Esophagus muscularis mucosa (tissue), 4 donors: ENCODE results near the gene GALNTL6. TPM values are rescaled to one million over a fixed set of nuclear protein-coding genes. Genes with fewer than 3 reads are reported as not detected.

Source experiments
- DNase-seq: peaks from one replicate; pipeline ENCODE4 v3.0.0-alpha.2; 2017; ENCODE audit errors: extremely low spot score
- H3K27ac ChIP-seq, 4 donors: fragments of 200-600 bp; sonication (generic); replicated peaks in 1 of 4; 1 replicate in 3 of 4; 2 replicates in 1 of 4; pipeline ENCODE4 v1.5.1; 2016 to 2019; ENCODE audit warnings: mild to moderate bottlenecking in 1 of 4
- H3K27me3 ChIP-seq, 4 donors: fragments of 200-600 bp; sonication (generic); one replicate each; pipeline versions ENCODE4 v1.5.1 to v1.6.0; 2016 to 2019
- H3K36me3 ChIP-seq, 4 donors: fragments of 200-600 bp; sonication (generic); one replicate each; pipeline ENCODE4 v1.5.1; 2016 to 2019
- H3K4me1 ChIP-seq, 4 donors: fragments of 200-600 bp; sonication (generic); one replicate each; pipeline ENCODE4 v1.5.1; 2016 to 2019
- H3K4me3 ChIP-seq, 4 donors: fragments of 200-600 bp; sonication (generic); 1 replicate in 2 of 4; 2 replicates in 2 of 4; pipeline ENCODE4 v1.5.1; 2016 to 2019; ENCODE audit warnings: mild to moderate bottlenecking in 4 of 4, moderate library complexity in 1 of 4
- H3K9me3 ChIP-seq, 4 donors: fragments of 200-600 bp; sonication (generic); 1 replicate in 3 of 4; 2 replicates in 1 of 4; pipeline ENCODE4 v1.5.1; 2016 to 2019
- CTCF ChIP-seq, 3 experiments: fragments of 200-600 bp in 2 of 3; fragments of 450-650 bp in 1 of 3; sonication (generic) in 2 of 3; IDR thresholded peaks; one replicate each; pipeline ENCODE4 v1.5.1; 2017 to 2019; ENCODE audit warnings: antibody characterized with exemption in 3 of 3, mild to moderate bottlenecking in 2 of 3, moderate library complexity in 1 of 3
- EP300 ChIP-seq: sonication (generic); formaldehyde crosslinking; IDR thresholded peaks from one replicate; pipeline ENCODE4 v1.6.1; 2017; ENCODE audit warnings: antibody characterized with exemption
- POLR2A ChIP-seq: fragments of 450-650 bp; IDR thresholded peaks from one replicate; pipeline ENCODE4 v1.6.1; 2017; ENCODE audit warnings: antibody characterized with exemption, moderate library complexity, mild to moderate bottlenecking, low read depth
- POLR2AphosphoS5 ChIP-seq, 2 donors: sonication (generic); formaldehyde crosslinking; IDR thresholded peaks; one replicate each; pipeline ENCODE4 v1.6.1; 2017; ENCODE audit warnings: antibody characterized with exemption in 2 of 2
- WGBS: methylation state at CpG from one replicate; pipeline ENCODE4 v1.1.5; 2018; 5-methylcytosine and 5-hydroxymethylcytosine counted together
- intact Hi-C: fragments of 100-400 bp; cut with DNase I; formaldehyde crosslinking; loops from one replicate; pipeline ENCODE4 v1.15.1; 2023
- total RNA-seq, 4 donors: library from RNA; depleted of rRNA; stranded (reverse); fragments of >200 nt; gene quantifications; one replicate each; pipeline versions ENCODE4 v1.1.0 to v1.2.1, GENCODE V29; 2016

GALNTL6 gene
- total RNA-seq, 4 donors from 2014 or later = 0.33 to 0.42 TPM; not detected in 2

- Histone ChIP-seq H3K9me3 (no peaks in the 10 kb centered on the region), H3K4me3 (no peak overlapping the region), H3K27me3 (no peaks in the 10 kb centered on the region), H3K36me3 (no peaks in the 10 kb centered on the region), H3K27ac (no peak overlapping the region), H3K4me1 (no peaks in the 10 kb centered on the region)
- intact Hi-C loops = no loop called here
- no peak for DNase-seq
- no peak for TF ChIP-seq CTCF (IDR thresholded peaks at IDR 0.05)
- TF ChIP-seq POLR2AphosphoS5 (IDR thresholded peaks at IDR 0.05) = no peak
- no peak for TF ChIP-seq POLR2A
- no peak for TF ChIP-seq EP300
- WGBS = 90% methylated on average over 2 of the region's 2 CpGs
These were observed 242.3 kb downstream of the GALNTL6 start for GRCh38 chr4:172055498-172055897.

GRCh38 chr4:172061204-172061603, 248.0 kb downstream of the GALNTL6 start:
- TF ChIP-seq CTCF (IDR thresholded peaks at IDR 0.05) (no peak), POLR2A (no peak), POLR2AphosphoS5 (IDR thresholded peaks at IDR 0.05) (no peak), EP300 (no peak)
- no peaks in the 10 kb centered on the region for H3K36me3 ChIP-seq
- H3K27me3 ChIP-seq = no peaks in the 10 kb centered on the region
- H3K27ac ChIP-seq = no peak overlapping the region
- no peak for DNase-seq
- H3K9me3 ChIP-seq = no peaks in the 10 kb centered on the region
- intact Hi-C loops = no loop called here
- WGBS = 61% methylated on average over 1 of the region's 1 CpG
- no peak overlapping the region for H3K4me3 ChIP-seq
- no peaks in the 10 kb centered on the region for H3K4me1 ChIP-seq

GRCh38 chr4:172068506-172068905, 255.3 kb downstream of the GALNTL6 start:
- Histone ChIP-seq H3K4me1 (no peaks in the 10 kb centered on the region), H3K4me3 (no peak overlapping the region), H3K36me3 (no peaks in the 10 kb centered on the region), H3K9me3 (no peaks in the 10 kb centered on the region), H3K27me3 (no peaks in the 10 kb centered on the region), H3K27ac (no peak overlapping the region)
- TF ChIP-seq POLR2AphosphoS5 (IDR thresholded peaks at IDR 0.05) = no peak
- intact Hi-C loops = no loop called here
- no peak for DNase-seq
- 63% methylated on average over 3 of the region's 3 CpGs for WGBS

GRCh38 chr4:172073590-172073989, 260.4 kb downstream of the GALNTL6 start:
- H3K9me3 ChIP-seq = no peaks in the 10 kb centered on the region
- H3K4me3 ChIP-seq = no peak overlapping the region
- H3K36me3 ChIP-seq = no peaks in the 10 kb centered on the region
- no peaks in the 10 kb centered on the region for H3K27me3 ChIP-seq
- DNase-seq = no peak
- H3K27ac ChIP-seq = no peak overlapping the region
- H3K4me1 ChIP-seq = no peaks in the 10 kb centered on the region
- intact Hi-C loops = no loop called here
- TF ChIP-seq POLR2A (no peak), CTCF (IDR thresholded peaks at IDR 0.05) (no peak), POLR2AphosphoS5 (IDR thresholded peaks at IDR 0.05) (no peak)

GRCh38 chr4:172083272-172083671, 270.1 kb downstream of the GALNTL6 start:
- WGBS = 80% methylated on average over 1 of the region's 1 CpG
- intact Hi-C loops = no loop called here
- Histone ChIP-seq H3K27me3 (no peaks in the 10 kb centered on the region), H3K9me3 (no peaks in the 10 kb centered on the region), H3K27ac (no peak overlapping the region), H3K4me1 (no peaks in the 10 kb centered on the region), H3K4me3 (no peak overlapping the region), H3K36me3 (no peaks in the 10 kb centered on the region)
- TF ChIP-seq POLR2A = no peak
- no peak for TF ChIP-seq EP300
- TF ChIP-seq CTCF (IDR thresholded peaks at IDR 0.05) = no peak
- TF ChIP-seq POLR2AphosphoS5 (IDR thresholded peaks at IDR 0.05) = no peak
- no peak for DNase-seq
